Measurements from ENCODE around the gene CCDC43. TPM values are rescaled to one million over a fixed set of nuclear protein-coding genes. Genes with fewer than 3 reads are reported as not detected.
"Not testable (repeated sequence)": the region's sequence is repeated elsewhere in the genome, so short reads cannot be mapped to it uniquely, and the experiment has no call there.

The CCDC43 gene
- total RNA-seq, 3 donors from 2014 or later: 31.2 to 32.0 (median 31.7) TPM

DNA sequence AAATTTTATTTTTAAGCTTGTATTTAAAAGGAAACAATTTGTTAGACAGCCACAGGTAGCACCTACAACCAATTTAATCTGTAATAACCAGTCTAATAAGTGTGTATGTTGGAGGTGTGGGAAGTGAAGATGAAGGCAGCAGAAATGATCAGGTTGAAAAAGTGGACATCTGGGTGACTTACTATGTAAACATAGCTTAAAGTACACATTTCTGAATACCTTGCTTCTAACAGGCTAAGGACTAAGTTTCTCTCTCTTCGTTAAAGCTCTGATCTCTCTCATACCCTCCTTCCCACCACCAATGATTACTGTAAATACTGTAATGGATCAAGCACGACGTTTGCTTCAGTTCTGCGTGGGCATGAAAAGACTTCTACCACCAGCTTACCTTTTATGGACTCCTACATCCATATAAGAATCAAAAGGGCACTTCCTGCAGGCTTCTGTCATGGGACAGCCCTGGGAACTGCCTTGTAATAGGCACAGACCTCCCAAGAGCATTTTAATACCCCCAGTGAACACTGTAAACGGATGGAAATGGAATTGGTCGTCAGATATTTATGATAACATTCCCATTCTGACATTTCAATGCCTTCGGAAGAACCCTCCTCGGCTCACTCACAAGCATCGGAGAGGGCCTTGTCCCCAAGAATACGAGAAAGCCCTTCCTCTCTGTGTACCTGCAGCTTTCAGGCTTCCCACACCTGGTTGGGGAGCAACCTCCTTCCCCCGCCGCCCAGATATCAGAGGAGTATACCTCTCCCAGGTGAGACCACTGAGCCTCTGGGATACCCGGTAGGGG lies 700 bp downstream of the CCDC43 start:
- peak overlapping the region; percentile 95 for H3K4me3 Mint-ChIP-seq

DNA sequence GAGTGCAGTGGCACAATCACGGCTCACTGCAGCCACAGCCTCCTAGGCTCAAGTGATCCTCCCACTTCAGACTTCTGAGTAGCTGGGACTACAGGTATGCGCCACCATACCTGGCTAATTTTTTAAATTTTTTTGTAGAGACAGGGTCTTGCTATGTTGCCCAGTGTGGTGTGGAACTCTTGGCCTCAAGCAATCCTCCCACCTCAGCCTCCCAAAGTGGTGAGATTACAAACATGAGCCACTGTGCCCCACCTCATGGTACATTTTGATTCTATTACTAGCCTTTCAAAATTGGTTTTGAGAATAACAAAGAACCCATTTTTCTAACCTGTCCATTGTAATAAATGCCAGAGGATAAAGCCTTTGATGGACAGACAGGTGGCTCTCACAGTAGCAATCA lies 1.4 kb downstream of the CCDC43 start:
- H3K4me3 Mint-ChIP-seq: peak overlapping the region; percentile 95

More for the DNA sequence above, 700 bp downstream of the CCDC43 start:
- Mint-ChIP-seq H3K4me1 (ENCODE audit: low read depth) (peaks cover 22% of the 10 kb centered on the region), H3K9me3 (no peaks in the 10 kb centered on the region), H3K36me3 (ENCODE audit: insufficient read depth) (peaks cover 20% of the 10 kb centered on the region), H3K27me3 (ENCODE audit: low read depth) (no peaks in the 10 kb centered on the region)
- DNase-seq (no peak), ATAC-seq (peak; percentile 13 to 21)

DNA sequence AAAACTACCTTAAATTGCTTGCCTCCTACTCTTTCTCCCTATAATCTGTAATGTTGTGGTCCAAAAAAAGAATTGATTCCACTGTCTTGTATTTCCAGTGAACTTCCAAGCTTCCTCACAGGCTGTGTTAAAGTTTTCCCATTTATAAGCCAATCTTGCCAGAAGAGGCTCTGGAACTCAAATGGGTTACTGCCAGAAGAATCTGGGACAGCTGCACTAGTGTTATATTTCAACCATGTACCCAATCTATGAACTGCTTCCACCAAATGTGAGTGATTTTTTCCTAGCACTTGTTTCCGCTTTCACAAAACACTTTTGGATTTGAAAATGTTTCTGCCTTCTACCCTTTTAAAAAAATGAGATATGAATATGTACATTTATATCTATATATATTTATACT lies 1.8 kb downstream of the CCDC43 start:
- peaks cover 24% of the 10 kb centered on the region for H3K4me1 Mint-ChIP-seq (ENCODE audit: low read depth)
- DNase-seq (no peak), ATAC-seq (no peak)
- H3K9me3 Mint-ChIP-seq: no peaks in the 10 kb centered on the region
- no peak overlapping the region for H3K4me3 Mint-ChIP-seq
- H3K27me3 Mint-ChIP-seq (ENCODE audit: low read depth): no peaks in the 10 kb centered on the region
- H3K36me3 Mint-ChIP-seq (ENCODE audit: insufficient read depth): peaks cover 27% of the 10 kb centered on the region

More for the DNA sequence above, 1.4 kb downstream of the CCDC43 start:
- DNase-seq (no peak), ATAC-seq (no peak)
- peaks cover 27% of the 10 kb centered on the region for H3K36me3 Mint-ChIP-seq (ENCODE audit: insufficient read depth)
- H3K4me1 Mint-ChIP-seq (ENCODE audit: low read depth): peaks cover 24% of the 10 kb centered on the region
- no peaks in the 10 kb centered on the region for H3K27me3 Mint-ChIP-seq (ENCODE audit: low read depth)
- H3K9me3 Mint-ChIP-seq: no peaks in the 10 kb centered on the region

DNA sequence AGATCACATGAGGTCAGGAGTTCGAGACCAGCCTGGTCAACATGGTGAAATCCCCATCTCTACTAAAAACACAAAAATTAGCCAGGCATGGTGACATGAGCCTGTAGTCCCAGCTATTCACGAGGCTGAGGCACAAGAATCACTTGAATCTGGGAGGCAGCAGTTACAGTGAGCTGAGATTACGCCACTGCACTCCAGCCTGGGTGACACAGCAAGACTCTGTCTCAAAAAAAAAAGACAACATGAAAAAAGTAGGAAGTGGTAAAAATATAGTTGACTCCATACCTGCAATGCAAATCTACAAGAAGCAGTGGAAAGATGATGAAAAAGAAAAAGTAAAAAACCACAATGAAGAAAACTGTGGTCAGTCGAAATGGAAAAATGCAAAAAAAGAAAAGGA lies 6.3 kb downstream of the CCDC43 start:
- H3K9me3 Mint-ChIP-seq; H3K4me3 Mint-ChIP-seq; ATAC-seq; DNase-seq; H3K4me1 Mint-ChIP-seq (ENCODE audit: low read depth); H3K27me3 Mint-ChIP-seq (ENCODE audit: low read depth): not testable (repeated sequence)
- H3K36me3 Mint-ChIP-seq (ENCODE audit: insufficient read depth): peaks cover 41% of the 10 kb centered on the region

DNA sequence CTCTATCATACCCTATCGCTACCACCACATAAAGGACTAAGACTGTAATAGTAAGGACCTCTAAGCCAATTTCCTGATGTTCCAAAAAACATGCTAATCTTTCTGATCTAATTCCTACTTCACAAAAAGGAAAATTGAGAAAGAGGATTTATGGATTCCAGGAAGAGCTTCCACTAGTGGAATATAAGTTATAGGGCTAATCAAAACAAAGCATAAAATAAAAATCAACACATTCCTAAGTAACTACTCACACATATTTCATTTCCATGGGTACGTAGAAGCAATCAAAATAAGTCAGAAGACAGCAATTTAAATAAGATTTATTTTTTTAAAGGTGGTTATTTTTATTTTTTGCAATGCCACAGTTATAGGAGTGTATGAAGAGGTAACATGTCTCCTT lies 12.4 kb downstream of the CCDC43 start:
- Mint-ChIP-seq H3K4me3 (no peak overlapping the region), H3K9me3 (no peaks in the 10 kb centered on the region), H3K36me3 (ENCODE audit: insufficient read depth) (peaks cover 27% of the 10 kb centered on the region), H3K4me1 (ENCODE audit: low read depth) (no peaks in the 10 kb centered on the region), H3K27me3 (ENCODE audit: low read depth) (no peaks in the 10 kb centered on the region)
- DNase-seq (no peak), ATAC-seq (no peak)

DNA sequence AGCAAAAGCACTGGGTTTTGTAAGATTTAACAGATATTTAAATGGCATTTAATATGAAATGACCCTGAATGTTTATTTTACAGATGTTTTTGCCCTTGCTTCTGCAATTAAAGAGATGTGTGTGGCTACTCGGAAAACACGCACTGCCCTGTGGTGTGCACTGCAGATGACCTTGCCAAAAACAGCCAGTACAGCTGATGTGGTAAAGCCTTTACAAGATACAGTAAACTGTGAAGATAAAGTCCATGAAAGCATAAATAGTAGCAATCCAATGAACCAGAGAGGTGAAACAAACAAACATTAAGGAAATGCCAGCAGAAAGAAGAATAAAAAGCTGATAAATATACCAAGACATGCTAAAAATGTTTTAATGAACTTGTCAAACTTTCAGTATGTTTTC lies 15.7 kb downstream of the CCDC43 start:
- ATAC-seq: no peak
- no peak for DNase-seq
- H3K9me3 Mint-ChIP-seq: no peaks in the 10 kb centered on the region
- H3K4me3 Mint-ChIP-seq: no peak overlapping the region
- H3K4me1 Mint-ChIP-seq (ENCODE audit: low read depth): no peaks in the 10 kb centered on the region
- no peaks in the 10 kb centered on the region for H3K27me3 Mint-ChIP-seq (ENCODE audit: low read depth)
- H3K36me3 Mint-ChIP-seq (ENCODE audit: insufficient read depth): peaks cover 16% of the 10 kb centered on the region

DNA sequence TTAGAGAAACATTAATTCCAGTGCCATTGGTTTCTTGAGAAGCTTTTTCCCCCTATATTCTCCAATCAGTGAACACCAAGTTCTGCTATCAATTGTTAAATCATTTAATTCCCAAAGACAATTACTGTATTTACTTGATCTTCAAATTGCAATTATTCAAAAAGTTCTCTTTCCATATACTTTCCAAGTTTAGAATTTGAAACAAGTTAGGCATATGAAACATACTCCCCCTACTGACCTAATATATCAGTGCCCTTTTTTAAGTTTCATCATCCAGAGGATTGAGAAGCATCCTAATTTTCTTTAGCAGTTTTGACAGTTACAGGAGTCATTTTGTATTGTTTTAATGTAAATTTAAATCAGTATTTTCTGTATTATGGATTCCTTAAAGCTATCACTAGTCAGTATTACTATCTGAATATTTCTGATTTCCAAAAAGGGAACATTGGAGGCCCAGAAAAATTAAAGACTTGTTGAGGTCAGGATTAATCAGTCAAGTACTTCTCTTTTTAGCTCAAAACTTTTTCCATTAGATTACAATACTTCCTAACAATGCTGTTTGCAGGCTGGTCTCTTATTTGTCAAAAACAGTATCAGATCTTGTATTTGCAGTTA lies 17.0 kb downstream of the CCDC43 start:
- H3K4me1 Mint-ChIP-seq (ENCODE audit: low read depth): no peaks in the 10 kb centered on the region
- H3K27me3 Mint-ChIP-seq (ENCODE audit: low read depth): no peaks in the 10 kb centered on the region
- peaks cover 8% of the 10 kb centered on the region for H3K36me3 Mint-ChIP-seq (ENCODE audit: insufficient read depth)
- no peak for ATAC-seq
- no peak overlapping the region for H3K4me3 Mint-ChIP-seq
- no peak for DNase-seq
- no peaks in the 10 kb centered on the region for H3K9me3 Mint-ChIP-seq

DNA sequence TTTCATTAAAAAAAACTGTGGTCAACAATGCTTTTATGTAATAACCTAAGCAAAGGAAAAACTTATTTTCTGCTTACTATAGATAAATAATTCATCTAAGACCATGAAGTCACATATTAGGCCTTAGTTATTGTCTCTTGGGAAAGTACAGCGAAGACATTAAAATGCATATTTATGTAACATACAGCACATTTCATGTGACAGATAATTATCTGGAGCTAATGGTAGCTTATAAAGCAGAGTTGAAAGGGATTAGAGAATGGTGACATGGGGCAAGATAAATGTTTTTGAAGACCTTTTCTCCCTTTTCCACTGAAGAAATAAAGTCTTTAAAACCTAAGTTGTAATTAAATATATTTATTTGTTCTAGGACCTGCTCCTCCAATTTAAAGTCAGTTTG lies 23.6 kb downstream of the CCDC43 start:
- H3K36me3 Mint-ChIP-seq (ENCODE audit: insufficient read depth): no peaks in the 10 kb centered on the region
- DNase-seq (no peak), ATAC-seq (no peak)
- peaks cover 4% of the 10 kb centered on the region for H3K27me3 Mint-ChIP-seq (ENCODE audit: low read depth)
- H3K9me3 Mint-ChIP-seq: no peaks in the 10 kb centered on the region
- H3K4me3 Mint-ChIP-seq: no peak overlapping the region
- no peaks in the 10 kb centered on the region for H3K4me1 Mint-ChIP-seq (ENCODE audit: low read depth)

DNA sequence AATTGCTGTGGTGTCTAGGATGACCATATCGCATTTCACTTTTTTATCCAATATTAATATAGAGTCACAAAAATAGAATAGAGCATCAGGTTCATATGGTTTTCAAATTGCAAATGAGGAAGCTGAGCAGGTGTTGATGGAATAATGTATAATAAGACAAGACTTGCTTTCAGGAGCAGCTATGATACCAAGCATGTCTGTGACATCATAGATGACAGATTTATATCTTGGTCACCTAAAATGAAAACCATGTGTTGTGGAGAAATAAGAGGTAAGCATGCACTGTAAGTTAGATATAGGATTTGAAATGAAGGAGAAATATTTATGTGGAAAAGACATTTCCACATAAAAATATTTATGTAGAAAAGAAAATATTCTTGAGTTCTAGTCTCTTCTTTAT lies 24.7 kb downstream of the CCDC43 start:
- Mint-ChIP-seq H3K4me1 (ENCODE audit: low read depth) (no peaks in the 10 kb centered on the region), H3K27me3 (ENCODE audit: low read depth) (peaks cover 4% of the 10 kb centered on the region), H3K9me3 (no peaks in the 10 kb centered on the region), H3K4me3 (no peak overlapping the region), H3K36me3 (ENCODE audit: insufficient read depth) (no peaks in the 10 kb centered on the region)
- ATAC-seq (no peak), DNase-seq (no peak)

DNA sequence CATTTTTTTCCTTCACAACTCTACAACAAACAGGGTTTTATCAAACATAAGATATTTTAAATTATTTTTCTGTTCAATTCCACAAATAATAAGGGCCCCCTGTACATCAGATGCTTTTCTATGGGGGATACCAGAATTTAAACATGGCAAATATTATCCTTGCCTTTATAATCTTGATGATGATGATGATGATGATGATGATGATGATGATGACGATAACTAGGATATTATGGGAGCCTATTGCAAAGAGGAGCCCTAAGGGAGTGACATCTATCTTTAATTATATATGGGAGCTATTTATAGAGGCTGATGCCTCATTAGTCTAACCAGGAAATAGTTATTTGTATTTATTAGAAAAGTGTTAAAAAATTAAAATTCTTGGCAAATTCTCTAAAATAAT lies 26.5 kb downstream of the CCDC43 start:
- peaks cover 4% of the 10 kb centered on the region for H3K27me3 Mint-ChIP-seq (ENCODE audit: low read depth)

DNA sequence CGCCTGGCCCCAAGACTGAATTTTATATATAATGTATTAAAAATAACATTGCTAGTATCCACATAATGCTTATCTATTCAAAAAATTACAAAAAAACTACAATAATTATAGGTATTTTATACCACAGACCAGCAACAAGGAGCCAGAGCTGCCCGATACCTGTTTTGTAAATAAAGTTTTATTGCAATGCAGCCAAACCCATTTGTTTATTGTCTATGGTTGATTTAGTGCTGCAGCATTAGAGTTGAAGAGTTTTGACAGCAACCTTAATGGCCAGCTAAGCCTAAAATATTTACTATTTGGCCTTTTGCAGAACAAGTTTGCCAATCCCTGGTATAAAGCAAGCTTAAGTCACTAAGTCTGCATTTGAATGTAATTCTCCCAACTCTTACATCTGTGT lies 27.7 kb downstream of the CCDC43 start:
- H3K4me3 Mint-ChIP-seq: no peak overlapping the region
- no peak for DNase-seq

More for the DNA sequence above, 26.5 kb downstream of the CCDC43 start:
- no peaks in the 10 kb centered on the region for H3K9me3 Mint-ChIP-seq
- ATAC-seq (no peak), DNase-seq (no peak)
- H3K4me3 Mint-ChIP-seq: no peak overlapping the region
- H3K36me3 Mint-ChIP-seq (ENCODE audit: insufficient read depth): no peaks in the 10 kb centered on the region
- H3K4me1 Mint-ChIP-seq (ENCODE audit: low read depth): no peaks in the 10 kb centered on the region

DNA sequence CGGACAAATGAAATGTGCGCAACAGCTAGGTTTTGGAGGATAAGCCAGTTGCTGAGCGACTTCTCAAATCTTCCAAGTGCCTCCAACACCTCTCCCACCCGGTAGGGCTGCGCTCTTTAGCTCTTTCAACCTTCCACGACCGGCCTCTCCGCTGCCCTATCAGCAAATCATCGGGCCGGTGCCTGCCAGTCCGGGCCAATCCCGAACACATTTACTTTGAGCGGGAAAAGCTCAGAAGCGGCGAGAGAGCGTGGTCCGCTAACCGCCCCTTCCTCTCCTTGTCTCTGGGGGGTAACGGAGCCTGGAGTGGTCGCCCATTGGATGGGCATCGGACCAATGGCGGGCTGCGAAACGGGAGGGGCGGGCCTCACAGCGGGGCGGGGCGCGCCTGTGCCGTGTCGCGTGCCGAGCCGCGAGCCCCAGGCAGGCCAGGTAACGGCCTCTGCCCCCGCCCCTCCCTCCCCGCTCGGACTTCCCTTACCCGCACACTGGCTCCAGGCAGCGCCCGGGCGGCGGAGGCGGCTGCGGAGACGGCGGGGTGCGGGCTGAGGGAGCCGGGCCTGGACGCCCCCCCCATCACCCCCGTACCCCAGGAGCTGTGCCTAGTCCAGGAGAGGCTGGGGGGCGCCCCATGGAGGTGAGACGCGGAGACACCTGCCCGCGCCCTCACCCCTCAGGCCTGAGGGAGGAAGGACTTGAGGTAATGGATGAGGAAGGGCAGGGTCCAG lies 33.4 kb downstream of the CCDC43 start, which contains the start of gene MEIOC:
TSS of gene MEIOC (plus strand) at position 486 of the 728 bp plus-strand sequence. CDS start at position 632, 146 bp downstream.
- Mint-ChIP-seq H3K27me3 (ENCODE audit: low read depth) (peaks cover 30% of the 10 kb centered on the region), H3K9me3 (no peaks in the 10 kb centered on the region), H3K4me1 (ENCODE audit: low read depth) (peaks cover 7% of the 10 kb centered on the region), H3K4me3 (peak within 1 kb of the TSS; percentile 73), H3K36me3 (ENCODE audit: insufficient read depth) (no peaks in the 10 kb centered on the region)
- ATAC-seq: peak; percentile 89 to 91
- no peak for DNase-seq

More for the DNA sequence above, 27.7 kb downstream of the CCDC43 start:
- H3K36me3 Mint-ChIP-seq (ENCODE audit: insufficient read depth): no peaks in the 10 kb centered on the region
- peaks cover 12% of the 10 kb centered on the region for H3K27me3 Mint-ChIP-seq (ENCODE audit: low read depth)
- ATAC-seq: no peak
- peaks cover 3% of the 10 kb centered on the region for H3K4me1 Mint-ChIP-seq (ENCODE audit: low read depth)
- no peaks in the 10 kb centered on the region for H3K9me3 Mint-ChIP-seq

DNA sequence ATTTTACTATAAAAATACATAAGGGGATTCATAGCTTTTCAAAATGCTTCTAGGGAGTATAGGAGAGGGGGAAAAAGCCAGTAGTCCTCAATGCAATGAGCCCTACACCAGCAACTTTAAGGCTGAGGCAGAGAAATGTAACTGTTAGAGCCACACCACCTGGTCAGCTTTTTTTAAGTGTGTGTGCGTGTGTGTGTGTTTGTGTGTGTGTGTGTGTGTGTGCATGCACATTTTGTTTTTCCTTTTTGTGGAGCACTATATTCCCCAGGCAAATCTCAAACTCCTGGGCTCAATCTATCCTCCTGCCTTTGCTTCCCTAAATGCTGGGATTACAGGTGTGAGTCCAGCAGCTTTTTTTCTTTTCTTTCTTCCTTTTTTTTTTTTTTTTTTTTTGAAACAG lies 35.6 kb downstream of the CCDC43 start:
- DNase-seq: no peak
- Mint-ChIP-seq H3K9me3 (no peaks in the 10 kb centered on the region), H3K36me3 (ENCODE audit: insufficient read depth) (no peaks in the 10 kb centered on the region), H3K27me3 (ENCODE audit: low read depth) (peaks cover 41% of the 10 kb centered on the region), H3K4me3 (no peak overlapping the region), H3K4me1 (ENCODE audit: low read depth) (peaks cover 7% of the 10 kb centered on the region)
- no peak for ATAC-seq

DNA sequence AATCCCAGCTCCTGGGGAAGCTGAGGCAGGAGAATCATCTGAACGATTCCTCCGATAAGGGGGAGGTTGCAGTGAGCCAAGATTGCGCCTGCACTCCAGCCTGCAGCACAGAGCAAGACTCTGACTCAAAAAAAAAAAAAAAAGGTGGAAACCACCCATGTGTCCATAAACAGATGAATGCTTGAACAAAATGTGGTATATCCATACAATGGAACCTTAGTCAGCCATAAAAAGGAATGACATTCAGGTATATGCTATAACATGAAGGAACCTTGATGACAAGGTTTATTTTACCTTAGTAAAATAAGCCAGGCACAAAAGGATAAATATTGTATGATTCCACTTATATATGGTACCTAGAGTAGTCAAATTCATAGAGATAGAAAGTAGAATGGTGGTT lies 36.2 kb downstream of the CCDC43 start:
- H3K36me3 Mint-ChIP-seq (ENCODE audit: insufficient read depth): no peaks in the 10 kb centered on the region
- H3K9me3 Mint-ChIP-seq: no peaks in the 10 kb centered on the region
- peaks cover 7% of the 10 kb centered on the region for H3K4me1 Mint-ChIP-seq (ENCODE audit: low read depth)
- ATAC-seq (no peak), DNase-seq (no peak)
- H3K4me3 Mint-ChIP-seq: no peak overlapping the region
- peaks cover 43% of the 10 kb centered on the region for H3K27me3 Mint-ChIP-seq (ENCODE audit: low read depth)

Measured in activated T-cell treated with anti-CD3 and anti-CD28 coated beads, Interleukin-2, amount 50 U/mL, for 4 hours (primary cell).